DMS53 (cell line): ENCODE measurements around the gene OGN.

ENCODE experiments used
- DNase-seq: peaks from one replicate; lab custom pipeline; 2025; lab: John Stamatoyannopoulos, UW

Gene OGN

GRCh38 chr9:92342825-92343488 lies 61.4 kb downstream of the OGN start:
- no peak for DNase-seq

GRCh38 chr9:92341578-92341977 lies 62.8 kb downstream of the OGN start:
- no peak for DNase-seq

- no peak for DNase-seq
These were observed 71.1 kb downstream of the OGN start for GRCh38 chr9:92333282-92333634.
